T-helper 2 cell treated with Interferon-gamma antibody and Interleukin-4, amounts not matched to agents 100 ng/mL and 5 ng/mL, for 36 hours (primary cell): Measurements from ENCODE around the gene CDK1. TPM values are rescaled to one million over a fixed set of nuclear protein-coding genes. Genes with fewer than 3 reads are reported as not detected.

Experiments
- intact Hi-C: fragments of 100-400 bp; cut with micrococcal nuclease; formaldehyde crosslinking; loops from one replicate; pipeline ENCODE4 v1.15.1; 2023
- total RNA-seq: library from RNA; stranded (reverse); gene quantifications from 2 replicates; pipeline ENCODE4 v1.2.3, GENCODE V29; 2022

Gene CDK1
- total RNA-seq, 1 donor from 2014 or later = 118 TPM

DNA sequence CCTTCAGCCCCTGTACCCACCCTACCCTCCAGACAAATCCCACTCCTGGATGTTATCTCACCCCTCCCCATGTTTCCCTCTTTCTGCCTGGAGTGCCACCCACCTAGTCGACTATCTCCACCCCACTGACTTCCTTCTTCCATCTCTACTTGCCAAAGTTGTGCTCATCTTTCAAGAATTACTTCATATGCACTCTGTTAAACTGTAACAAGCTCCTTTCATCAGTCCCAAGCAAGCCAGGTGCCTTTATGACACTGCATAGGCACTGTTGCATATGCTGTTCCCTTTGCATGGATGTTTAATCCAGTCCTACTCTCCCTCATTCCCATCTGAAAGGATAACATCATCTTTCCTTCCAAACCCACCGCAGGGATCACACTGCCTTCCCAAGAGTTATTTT is 8.9 kb upstream of the CDK1 start:
- intact Hi-C loops = loop anchor here (1.0 to 2.0 kb wide), 4 partner anchors 37 to 325 kb away; no protein-coding TSS in a partner anchor

DNA sequence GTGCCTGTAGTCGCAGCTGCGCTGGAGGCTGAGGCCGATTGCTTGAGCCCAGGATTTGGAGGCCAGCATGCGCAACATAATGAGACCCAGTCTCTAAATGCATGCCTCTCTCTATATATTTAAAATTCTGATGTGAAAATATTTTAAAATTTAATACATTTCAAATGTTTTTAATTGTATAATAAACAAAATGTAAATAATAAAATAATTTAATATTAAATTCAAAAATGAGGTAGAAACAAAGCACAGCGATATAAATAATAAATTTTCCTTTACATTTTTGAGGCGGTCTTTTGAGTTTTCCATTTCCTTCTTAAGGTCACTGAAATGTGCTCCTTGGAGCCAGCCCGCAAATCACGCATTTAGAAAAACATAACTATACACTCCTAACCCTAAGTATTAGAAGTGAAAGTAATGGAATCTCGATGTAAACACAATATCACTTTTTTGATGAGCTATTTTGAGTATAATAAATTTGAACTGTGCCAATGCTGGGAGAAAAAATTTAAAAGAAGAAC is 523 bp upstream of the CDK1 start:
- intact Hi-C loops = loop anchor here (1.0 to 5.0 kb wide), 6 partner anchors 9 to 1125 kb away; partner anchors contain the start of gene CCDC6

DNA sequence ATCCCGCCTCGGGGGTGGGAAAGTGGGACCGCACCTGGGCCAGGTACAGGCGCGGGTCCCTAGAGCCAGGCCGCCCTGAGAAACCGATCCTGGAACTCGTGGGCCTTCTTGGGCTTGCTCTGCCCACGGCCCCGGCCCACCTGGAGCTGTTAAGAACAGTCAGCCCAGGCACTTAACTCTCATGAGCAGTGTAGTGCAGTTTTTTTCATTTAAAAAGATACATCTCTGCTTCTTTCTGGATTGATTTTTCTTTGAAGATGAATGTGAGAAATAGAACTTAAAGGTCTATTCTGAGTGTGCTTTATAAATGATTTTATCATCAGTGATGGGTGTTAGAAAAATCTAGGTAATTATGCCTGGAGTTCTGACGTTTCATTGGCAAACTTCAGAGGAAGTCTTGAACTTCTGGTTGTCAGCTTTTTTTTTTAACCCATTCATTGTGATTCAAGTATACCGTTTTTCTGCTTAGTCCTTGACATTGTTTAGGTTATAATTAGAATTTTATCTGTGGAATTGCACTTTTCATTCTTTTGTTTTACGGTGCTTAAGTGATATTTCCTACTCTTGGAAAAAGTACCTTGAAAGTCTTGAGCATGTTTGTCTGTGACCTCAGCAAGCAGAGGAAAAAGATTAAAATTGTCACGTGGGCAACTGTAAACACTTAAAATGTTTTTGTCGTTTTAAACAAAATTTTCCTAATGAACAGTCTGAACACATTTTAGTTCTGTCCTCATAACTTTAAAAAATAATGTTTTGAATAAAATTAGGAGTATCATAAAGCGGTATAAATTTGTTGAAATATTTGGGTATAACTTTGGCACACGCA is 906 bp downstream of the CDK1 start:
- intact Hi-C loops = loop anchor here (1.0 to 5.0 kb wide), 6 partner anchors 7 to 1124 kb away; partner anchors contain the start of gene CCDC6

DNA sequence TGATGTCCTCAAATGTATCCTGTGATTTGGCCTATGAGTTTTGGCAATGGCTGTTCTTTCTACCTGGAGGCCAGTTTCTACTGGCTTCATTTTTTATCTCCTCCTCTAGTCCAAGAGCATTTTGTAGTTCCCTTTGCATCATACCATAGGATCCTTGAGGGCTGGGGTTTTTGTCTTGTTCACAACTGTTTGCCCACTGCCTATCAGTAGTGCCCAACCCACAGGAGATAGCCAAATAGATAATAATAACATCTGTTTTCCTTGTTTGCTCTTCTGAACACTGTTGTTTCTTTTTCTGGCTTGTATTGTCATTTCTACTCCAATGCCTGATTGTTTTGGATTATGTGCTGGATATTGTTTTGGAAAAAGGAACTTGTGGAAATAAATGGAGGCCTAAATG is 3.4 kb downstream of the CDK1 start:
- intact Hi-C loops = loop anchor here (10.0 kb wide), 1 partner anchor 1403 kb away; no protein-coding TSS in a partner anchor

DNA sequence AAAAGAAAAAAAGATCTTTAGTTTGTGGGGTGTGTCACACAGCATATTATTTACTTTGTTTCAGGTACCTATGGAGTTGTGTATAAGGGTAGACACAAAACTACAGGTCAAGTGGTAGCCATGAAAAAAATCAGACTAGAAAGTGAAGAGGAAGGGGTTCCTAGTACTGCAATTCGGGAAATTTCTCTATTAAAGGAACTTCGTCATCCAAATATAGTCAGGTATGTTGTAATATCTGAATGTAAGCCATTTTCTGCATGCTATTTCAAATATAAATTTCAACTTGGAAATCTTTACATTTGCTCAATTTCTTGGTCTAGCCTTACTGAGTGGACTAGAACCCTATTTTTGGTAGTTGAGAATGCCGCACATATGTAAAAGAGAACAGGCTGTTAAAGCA is 6.4 kb downstream of the CDK1 start:
- intact Hi-C loops = loop anchor here (10.0 kb wide), 1 partner anchor 1400 kb away; no protein-coding TSS in a partner anchor

DNA sequence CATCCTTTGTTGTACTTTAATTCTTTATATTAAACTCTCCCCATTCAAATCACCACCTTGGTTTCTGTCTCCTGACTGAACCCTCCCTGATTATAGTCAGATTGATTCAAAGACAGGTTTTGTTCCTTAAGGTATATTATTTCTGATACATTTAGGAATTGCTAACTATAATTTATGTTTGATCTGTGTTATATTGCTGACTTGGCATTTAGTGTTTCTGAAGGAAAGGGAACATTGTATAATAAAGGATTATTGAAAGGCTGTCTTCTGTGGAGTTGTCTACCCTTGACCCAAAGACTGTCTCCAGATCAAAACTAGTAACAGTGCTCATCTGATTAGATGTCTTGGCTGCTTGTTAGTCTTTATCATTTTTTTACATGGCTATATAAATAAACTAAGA is 10.3 kb downstream of the CDK1 start:
- intact Hi-C loops = loop anchor here (10.0 kb wide), 1 partner anchor 1396 kb away; no protein-coding TSS in a partner anchor

DNA sequence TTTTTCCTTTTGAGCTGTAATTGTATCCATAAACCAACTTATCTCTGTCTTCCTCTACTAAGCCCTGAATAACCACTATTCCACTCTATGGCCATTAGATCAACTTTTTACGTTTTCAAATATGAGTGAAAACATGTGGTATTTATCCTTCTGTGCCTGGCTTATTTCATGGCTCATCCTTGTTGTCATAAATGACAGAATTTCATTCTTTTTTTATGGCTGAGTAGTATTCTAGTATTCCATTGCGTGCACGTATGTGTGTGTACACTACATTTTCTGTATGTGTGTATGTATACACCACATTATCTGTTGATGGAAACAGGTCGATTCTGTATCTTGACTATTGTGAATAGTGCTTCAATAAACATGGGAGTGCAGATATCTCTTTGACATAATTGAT is 11.1 kb downstream of the CDK1 start:
- intact Hi-C loops = loop anchor here (10.0 kb wide), 1 partner anchor 1395 kb away; no protein-coding TSS in a partner anchor

DNA sequence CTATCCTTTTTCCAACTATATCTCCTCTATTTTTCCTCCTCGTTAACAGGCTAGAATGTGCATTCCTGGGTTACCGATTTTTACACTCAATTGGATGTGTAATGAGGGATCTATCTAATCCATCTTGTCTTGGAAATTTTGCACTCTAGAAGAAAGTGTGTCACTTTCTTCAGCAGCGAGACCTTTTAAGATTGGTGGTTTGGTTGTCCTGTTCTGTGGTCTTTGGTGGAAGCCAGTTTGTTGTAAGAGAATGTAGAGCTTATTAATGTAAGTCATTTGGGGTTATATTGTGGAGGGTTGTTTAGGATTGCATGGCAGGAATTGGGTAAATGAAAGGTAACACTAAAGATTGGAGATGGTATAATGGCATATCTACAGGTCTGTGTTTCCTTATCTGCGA is 16.7 kb downstream of the CDK1 start:
- intact Hi-C loops = no loop called here

DNA sequence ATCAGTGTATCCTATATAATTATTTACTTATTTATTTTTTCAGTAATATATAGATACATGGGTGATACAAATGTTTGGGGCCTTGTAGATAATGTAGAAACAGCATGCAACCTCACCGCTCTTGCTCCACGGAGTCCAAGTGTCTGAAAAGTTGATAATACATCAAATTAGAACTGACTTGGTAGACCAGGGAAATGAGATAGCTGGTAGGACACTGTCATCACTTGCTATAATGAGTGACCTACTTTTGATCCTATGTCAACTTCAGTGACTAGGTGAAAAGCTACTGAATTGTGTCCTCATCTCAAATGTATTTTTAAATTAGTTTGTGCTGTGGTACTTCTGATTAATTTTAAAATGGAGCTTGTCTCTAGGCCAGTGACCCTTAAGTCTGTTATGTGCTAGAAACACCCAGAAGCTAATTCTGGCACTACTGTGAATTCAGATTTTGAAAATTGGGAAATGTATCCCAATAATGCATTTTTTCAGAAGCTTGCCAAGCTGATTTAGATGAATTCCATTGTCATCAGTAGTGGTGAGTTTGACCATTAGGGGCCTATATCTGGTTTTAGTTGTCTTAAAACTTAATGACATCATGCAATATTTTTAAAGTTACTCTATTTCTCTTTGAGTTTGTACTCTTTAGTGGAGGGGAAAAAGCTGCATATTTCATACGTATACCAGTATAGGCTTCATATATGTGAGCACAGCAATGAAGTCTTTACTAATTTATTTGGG is 17.4 kb downstream of the CDK1 start:
- intact Hi-C loops = no loop called here

DNA sequence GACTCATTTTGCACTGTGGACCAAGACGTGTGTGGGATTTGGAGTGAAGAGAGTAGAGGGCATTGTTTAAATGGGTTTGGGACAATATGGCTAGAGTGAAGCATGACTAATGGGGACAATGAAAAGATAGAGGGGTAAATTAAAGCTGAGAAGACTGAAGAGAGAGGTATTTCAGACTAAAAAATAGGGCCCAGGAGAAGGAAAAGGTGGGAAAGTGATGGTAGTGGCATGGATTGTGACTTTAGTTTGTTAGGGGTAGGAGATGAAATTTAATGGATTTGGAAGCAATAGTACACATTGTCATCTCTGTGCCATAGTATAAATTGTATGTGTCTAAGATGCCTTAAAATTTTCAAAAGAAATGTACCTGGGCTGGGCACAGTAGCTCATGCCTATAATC is 18.2 kb downstream of the CDK1 start:
- intact Hi-C loops = no loop called here

DNA sequence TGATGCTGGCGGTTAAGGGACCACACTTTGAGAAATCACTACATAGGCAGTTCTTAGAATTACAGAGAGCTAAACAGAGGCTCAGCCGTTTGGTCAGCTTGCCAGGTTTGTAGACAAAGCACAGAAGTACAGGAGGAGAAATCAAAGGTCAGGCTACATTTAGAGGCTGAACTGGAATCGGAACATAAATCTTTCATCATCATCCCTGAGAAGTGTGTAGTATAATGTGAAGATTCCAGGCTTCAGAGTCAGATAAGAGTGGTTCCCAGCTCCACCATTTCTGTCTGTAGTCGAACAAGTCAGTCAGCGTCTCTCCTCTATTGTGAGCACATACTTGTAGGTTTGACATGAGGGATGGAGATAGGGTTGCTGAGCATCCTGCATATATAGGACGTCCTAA is 18.9 kb downstream of the CDK1 start:
- intact Hi-C loops = no loop called here

DNA sequence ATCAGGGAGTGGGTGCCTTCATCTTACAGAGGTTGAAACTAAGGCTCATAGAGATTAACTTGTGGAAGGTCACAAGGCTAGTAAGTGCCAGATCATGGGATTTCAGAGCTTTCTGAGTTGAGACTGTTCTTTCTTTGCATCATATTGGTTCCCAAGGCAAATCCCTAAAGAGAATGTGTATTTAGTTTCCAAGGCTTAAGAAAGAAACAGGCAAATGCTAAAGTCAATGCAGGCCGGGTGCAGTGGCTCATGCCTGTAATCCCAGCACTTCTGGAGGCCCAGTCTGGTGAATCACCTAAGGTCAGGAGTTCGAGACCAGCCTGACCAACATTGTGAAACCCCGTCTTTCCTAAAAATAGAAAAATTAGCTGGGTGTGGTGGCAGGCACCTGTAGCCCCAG is 19.8 kb downstream of the CDK1 start:
- intact Hi-C loops = no loop called here

DNA sequence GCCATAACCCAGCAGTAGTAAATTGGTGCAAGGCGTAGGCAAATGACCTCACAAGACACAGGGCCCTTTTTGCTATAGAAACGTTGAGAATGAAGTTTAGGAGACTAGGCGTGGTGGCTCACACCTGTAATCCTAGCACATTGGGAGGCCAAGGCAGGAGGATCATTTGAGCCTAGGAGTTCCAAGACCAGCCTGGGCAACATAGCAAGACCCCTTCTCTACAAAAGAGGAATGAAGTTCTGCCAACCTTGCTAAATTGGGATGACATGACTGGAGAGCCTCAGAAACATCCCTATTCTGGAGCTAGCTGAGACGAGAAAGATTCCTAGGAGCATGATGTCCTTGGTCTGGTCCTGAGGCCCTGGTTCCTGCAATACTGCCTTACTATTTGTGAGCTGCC is 20.6 kb downstream of the CDK1 start:
- intact Hi-C loops = no loop called here

DNA sequence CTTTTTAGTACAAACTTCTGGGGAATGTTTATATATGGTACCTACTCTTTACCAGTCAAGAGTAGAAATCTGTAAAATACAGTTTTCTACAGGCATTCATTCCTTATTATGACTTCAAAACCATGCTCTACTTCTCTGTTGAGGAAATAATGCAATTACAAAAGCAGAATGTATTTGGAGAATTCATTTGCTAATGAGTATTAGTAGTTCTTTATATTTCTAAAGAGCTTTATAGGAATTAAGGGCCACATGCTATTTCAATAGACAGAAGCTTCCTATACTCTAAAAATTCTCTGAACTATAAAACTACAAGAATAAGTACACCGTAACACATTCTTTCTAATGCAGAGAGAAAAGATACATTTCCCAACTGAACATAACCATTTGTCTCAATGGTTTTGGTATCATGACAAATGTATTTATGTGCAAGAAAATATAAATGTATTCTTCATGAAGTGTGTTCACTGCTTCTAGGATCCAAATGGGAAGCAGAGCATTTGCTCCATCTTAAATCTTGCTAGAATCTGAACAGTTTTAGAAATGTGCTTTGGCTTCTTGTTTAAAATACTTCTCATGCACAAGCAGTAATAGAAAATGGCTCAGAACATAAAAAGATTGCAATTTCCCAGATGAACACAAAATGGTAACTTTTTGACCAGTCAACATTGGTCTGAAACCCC is 21.8 kb downstream of the CDK1 start:
- intact Hi-C loops = no loop called here

DNA sequence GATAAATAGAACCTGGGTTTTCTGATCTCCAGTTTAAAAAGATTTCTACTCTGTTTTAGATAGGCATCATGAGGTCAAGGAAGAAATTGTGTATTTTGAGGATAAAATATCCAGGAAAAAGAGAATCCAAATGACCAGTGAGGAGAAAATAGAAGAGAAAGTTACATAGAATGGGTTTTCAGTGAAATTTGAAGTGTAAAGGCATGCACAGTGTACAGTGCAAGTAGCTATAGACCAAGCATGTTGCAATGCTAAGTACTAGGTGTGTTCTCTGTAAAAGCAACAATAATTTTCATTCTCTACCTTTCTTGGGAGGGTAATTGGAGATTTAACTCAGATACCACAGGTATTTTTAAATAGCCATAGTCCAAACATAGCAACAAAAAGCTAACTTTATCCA is 22.6 kb downstream of the CDK1 start:
- intact Hi-C loops = no loop called here

DNA sequence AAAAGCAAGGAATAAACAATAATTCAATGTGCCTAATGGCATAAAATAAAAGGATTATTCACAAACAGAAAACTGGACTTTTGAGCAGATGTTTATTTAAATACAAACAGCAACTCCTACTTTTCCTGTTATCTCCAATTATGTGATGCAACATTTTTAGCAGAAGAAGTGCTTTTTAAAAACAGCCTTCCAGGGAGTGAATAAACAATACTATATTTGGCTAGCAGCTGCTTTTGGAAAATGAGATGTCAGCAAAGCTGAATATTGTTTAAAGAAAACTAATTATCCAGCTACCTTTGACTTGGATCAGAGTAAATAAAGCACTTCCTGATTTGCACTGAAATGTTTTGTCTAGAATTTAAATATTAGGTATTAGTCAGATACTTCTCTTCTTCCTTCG is 23.2 kb downstream of the CDK1 start:
- intact Hi-C loops = no loop called here

DNA sequence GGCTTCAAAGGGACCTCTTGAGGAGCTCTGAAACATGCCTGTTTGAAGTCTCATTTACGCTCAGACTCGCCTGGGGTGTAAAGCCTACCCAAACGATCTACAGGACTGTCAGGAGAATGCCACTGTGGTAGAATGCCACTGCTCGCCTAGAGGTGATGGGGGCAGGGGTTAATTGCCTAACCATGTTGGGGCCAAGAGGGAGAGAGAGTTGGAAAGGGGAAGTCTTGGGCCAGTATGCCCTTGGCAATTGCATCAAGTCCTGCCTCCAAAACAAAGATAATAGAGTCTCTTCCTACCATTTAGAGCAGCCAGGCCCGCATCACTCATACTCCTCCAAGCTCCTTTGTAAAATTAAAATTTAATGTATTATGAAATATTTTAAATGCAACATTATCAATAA is 25.2 kb downstream of the CDK1 start:
- intact Hi-C loops = no loop called here

DNA sequence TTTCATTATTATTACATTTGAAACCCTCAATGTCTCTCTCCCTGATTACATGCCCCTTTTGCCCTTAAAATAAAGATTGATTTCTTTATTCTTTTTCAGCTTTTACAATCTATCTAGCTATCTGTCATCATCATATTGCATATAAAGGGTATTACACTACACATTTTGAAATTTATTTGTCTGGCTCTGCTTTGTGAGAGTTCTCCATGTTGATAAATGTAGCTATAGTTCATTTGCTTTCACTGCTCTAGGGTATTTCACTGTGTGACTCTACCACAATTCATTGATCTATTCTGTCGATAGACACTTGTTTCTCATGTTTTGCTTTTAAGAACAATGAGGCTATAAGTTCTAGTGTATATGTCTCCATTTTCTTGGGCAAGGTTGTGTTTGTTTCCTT is 25.6 kb downstream of the CDK1 start:
- intact Hi-C loops = no loop called here

DNA sequence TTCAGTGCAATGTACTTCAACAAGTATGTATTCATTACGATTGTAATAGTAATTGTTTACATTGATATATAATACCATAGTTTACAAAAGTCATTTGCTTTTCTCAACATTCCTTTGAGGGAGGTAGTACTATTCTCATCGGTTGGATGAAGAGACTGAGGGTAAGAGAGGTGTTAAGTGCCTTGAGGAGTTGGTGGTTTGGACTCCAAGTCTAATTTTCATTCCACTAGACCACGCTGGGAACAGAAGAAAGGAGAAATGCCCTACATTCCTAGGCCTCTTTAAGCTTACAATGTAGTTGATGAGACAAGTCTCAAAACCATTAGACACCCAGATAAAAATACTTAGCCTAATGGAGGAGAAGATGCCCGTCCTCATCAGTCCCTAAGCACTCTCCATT is 28.6 kb downstream of the CDK1 start:
- intact Hi-C loops = no loop called here

DNA sequence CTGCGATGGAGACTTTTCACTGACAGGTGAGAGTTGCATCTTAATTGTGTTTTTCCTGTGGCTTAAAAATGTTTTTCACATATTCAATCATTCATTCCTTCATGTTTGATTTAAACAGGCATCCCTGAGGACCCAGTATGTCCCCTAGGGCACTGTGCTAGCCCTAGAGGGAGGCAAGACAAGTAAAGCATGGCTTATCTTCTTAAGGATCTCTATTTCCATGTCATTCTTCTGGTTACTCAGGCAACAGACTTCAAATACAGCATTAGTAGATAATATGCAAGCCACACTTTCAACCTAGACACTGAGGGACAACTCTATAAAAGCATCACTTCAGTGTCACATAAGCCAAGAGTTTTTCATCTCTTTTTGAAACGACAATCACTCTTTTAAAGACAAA is 29.2 kb downstream of the CDK1 start:
- intact Hi-C loops = no loop called here

DNA sequence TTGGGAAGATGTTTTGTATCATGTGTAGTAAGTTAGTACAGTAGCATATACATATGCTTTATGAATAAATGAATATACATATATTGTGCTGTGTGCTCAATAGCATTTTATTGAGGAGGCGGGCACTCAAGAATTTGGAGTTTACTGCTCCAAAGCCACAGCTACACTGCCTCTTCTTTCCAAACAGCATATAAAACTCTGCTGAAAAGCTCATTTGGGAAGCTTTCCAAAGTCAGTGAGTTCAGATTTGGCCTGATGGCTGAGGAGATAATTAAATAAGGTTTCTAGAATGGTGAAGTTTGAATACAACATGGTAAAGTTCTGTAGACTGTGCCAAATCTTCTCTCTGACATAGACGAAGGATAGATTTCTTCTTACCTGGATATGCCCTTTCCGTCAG is 29.8 kb downstream of the CDK1 start:
- intact Hi-C loops = no loop called here

DNA sequence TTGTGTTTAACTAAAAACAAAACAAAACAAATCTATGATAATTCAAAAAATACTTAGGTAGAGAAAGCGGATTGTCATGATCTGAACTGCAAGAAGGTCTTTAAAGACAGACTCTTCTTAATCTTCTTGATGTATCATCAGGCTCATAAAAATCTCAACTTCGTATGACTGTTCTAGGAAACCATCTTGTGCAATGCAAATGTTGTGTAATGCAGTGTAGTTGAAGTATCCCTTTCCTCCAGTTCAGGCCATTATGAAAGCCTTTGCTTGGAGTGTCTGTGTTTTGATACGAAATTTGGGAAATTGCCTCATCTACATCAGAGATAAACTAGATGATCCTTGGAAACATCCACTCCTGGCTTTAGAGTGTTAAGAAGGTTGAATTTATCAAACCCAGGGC is 30.9 kb downstream of the CDK1 start:
- intact Hi-C loops = no loop called here
